ENCODE measurements around the gene TRAPPC5. TPM values are rescaled to one million over a fixed set of nuclear protein-coding genes. Genes with fewer than 3 reads are reported as not detected.

TRAPPC5 gene
- polyA plus RNA-seq, 1 donor = 36.6 TPM

DNA sequence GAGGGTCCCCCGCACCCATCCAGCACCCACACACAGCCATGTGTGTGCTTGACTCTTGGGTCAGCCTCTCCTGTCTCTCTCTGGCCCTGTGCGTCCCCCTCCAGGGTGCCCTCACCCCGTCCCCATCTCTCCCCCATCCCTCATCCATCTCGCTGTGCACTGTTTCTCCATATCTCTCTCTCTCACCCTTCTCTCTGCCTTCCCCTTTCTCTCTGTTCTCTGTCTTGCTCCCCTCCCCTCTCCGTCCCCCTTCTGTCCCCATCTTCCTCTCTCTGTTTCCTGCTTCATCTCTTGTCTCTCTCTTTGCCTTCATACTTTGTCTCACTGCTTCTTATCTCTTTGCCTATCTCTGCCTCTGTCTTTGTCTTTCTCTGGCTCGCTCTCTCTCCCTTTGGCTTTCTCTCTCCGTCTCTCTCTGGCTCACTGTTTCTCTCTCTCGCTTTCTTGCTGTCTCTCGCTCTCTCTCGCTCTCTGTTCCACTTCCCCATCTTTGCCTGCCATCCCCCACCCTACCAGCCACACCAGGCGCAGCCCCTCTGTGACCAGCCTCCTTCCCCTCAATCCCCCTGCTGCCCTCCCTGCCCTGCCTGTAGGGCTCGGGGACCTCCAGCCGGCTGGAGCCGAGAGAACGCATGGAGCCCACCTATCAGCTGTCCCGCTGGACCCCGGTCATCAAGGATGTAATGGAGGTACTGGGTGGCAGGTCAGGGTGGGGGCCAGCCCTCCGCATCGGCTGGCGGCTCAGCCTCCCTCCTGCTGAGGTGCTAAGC is 34.8 kb upstream of the TRAPPC5 start:
- no peak for DNase-seq (ENCODE audit: low read depth)

DNA sequence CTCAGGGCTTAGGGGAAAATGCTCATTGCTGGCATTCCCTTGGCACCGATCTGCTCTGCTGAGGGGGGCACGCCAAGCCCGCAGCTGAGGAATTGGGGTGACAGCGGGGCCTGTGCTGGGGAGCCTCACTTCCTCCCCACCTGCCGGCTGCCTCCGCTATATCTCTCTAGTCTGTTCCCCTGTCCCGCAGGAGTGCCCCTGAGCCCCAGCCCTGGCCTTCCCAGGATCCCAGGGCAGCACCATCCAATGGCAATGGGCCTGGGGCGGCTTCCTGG is 34.3 kb upstream of the TRAPPC5 start:
- no peak for DNase-seq (ENCODE audit: low read depth)

DNA sequence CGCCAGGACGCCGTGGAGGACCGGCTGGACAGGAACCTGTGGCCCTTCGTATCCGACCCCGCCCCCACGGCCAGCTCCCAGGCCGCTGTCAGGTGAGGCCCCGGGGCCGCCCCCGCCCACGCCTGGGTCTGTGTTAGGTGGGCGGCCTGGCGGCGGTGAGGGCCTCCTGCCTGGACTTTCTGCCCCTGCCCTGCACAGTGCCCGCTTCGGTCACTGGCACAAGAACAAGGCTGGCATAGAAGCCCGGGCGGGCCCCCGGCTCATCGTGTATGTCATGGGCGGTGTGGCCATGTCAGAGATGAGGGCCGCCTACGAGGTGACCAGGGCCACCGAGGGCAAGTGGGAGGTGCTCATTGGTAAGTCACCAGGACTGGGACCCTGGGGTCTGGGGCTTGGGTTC is 33.5 kb upstream of the TRAPPC5 start:
- no peak for DNase-seq (ENCODE audit: low read depth)

DNA sequence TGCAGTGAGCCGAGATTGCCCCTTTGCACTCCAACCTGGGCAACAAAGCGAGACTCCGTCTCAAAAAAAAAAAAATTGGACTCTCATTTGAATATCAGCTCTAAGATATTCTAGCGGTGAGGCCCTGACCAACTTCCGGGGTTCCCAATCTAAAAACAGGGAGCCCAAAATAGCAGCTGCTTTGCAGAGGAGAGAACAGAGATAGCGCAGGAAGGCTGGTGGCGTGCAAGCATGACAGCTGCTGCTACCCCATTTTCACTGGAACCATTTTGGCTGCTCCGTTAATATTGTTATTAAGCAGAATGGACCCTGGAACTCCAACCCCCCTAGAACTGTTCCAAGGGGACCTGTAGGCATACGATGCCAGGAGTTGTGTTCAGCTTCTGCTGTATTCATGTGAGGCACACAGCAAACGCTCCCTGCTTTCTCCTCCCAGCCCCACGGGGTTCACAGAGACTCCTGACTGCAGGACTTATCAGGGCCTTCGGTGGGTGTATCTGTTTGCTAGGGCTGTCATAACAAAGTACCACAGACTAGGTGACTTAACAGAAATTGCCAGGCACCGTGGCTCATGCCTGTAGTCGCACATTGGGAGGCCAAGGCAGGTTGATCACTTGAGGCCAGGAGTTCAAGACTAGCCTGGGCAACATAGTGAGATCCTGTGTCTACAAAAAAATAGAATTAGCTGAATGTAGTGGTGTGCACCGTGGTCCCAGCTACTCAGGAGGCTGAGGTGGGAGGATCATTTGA is 32.2 kb upstream of the TRAPPC5 start:
- DNase-seq (ENCODE audit: low read depth) = no peak

DNA sequence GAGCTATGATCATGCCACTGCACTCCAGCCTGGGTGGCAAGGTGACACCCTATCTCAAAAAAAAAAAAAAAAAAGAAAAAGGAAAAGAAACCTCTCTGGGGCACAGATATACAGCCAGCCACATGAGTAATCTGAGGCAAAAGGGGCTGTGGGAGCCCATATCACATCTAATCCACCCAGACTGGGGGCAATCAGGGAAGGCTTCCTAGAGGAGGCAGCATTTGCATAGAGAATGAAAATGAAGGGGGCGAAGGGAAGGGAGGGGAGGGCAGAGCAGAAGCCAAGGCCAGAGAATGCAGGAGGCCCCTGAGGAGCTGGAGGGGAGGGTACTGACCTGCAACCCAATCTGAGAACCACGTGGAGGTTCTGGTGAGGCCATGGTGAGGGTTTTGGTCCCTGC is 30.5 kb upstream of the TRAPPC5 start:
- DNase-seq (ENCODE audit: low read depth) = no peak

DNA sequence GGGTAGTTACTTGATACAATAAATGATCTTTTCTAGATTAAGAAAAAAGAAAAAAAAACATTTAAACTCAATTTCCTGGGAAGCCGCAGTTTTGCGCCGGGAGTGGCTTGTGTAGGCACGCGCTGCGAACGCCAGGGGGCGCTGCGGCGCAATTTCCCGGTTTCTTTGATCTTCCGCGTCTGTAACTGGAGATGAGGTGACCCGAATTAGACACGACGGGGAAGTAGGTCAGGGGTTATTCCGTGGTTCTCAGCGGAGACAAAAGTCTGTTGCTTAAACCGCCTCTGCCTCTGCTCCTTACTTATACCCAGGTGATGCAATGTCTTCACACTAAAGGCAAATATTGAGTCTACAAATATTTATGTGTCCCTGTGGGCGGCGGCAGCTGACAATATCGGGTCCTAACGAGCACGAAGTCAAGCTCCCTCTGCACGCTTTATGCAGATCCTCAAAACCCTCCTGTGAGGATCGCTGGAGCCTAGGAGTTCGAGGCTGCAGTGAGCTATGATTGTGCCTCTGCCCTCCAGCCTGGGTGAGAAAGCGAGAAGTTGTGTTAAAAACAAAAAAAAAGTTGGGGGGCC is 28.5 kb upstream of the TRAPPC5 start:
- DNase-seq (ENCODE audit: low read depth) = peak; percentile 52

DNA sequence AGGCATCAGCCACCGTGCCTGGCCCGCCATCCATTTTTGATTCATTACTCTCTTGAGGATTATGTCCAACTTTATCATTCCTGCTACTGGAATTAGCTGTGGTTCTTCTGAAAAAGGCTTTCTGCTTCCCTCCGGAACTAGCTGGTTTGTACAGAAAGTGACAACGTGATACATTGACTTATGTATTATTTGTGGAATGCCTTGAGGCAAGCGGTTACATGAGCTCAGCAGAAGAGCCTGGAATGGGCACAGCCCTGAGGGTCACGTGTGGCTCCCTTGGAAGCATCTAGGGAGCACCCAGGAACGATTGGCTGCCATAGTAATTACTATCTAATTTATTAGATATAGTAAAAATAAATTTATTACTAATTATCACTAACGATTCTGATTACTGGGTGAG is 26.2 kb upstream of the TRAPPC5 start:
- DNase-seq (ENCODE audit: low read depth) = no peak

DNA sequence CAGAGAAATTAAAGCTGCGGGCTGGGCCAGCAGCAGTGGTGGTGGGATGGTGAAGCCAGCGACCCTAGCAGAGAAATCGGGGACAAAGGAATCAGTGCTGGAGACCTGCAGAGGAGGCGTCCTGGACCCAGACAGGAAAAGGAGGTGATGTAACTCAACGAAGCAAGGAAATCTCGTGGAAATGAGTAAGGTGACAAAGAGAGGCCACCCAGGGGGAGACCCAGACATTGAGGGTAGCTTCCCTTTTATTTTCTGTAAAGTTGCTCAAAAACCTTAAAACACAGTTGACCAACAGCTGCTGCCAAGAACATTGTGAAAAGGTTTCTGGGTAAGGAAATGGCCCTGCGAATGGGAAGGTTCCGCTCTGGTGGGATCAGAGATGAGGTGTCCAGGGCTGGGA is 25.1 kb upstream of the TRAPPC5 start:
- DNase-seq (ENCODE audit: low read depth) = no peak

DNA sequence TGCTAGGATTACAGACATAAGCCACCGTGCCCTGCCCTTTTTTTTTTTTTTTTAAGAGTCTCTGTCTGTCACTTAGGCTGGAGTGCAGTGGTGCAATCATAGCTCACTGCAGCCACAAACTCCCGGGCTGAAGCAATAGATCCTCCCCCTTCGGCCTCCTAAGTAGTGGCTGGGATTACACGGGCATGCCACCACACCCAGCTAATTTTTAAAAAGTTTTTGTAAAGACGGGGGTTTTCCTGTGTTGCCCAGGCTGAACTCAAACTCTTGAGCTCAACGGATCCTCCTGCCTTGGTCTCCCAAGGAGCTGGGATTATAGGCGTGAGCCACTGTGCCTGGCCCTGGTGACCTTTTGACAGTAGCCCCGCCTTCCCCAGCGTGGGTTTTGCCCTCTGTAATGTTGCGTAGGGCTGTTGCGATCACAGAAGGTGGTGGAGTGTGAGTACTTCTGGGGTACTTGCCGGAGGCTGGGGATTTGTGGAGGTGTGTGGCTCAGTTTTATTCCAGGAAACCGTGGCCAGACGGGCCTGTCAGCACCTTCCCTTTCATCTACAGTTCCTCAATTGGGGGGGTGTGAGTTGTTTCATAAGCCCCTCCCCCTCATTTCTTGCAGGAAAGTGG is 23.4 kb upstream of the TRAPPC5 start:
- DNase-seq (ENCODE audit: low read depth) = no peak

DNA sequence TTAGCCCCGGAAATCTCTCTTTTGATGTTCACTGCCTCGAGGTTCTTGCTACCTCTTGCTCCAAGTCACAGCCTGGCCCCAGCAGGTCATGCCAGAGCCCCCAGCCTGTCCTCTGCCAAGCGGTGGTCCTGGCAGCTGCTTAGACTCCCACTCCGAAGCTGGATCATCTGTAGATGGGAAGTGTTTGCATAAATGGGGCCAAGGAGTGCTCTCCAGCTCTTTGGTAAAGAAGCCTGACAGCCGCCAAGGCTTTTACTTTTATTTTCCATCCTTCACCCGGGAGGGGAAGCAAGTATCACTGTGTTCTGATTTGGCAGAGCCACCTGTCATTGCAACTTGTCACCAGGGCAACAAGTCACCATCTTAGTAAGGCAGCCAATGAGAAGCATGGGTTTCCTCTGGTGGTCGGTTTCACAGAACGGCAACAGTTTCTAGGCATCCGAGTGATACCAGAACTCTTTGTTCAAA is 22.4 kb upstream of the TRAPPC5 start:
- no peak for DNase-seq (ENCODE audit: low read depth)

DNA sequence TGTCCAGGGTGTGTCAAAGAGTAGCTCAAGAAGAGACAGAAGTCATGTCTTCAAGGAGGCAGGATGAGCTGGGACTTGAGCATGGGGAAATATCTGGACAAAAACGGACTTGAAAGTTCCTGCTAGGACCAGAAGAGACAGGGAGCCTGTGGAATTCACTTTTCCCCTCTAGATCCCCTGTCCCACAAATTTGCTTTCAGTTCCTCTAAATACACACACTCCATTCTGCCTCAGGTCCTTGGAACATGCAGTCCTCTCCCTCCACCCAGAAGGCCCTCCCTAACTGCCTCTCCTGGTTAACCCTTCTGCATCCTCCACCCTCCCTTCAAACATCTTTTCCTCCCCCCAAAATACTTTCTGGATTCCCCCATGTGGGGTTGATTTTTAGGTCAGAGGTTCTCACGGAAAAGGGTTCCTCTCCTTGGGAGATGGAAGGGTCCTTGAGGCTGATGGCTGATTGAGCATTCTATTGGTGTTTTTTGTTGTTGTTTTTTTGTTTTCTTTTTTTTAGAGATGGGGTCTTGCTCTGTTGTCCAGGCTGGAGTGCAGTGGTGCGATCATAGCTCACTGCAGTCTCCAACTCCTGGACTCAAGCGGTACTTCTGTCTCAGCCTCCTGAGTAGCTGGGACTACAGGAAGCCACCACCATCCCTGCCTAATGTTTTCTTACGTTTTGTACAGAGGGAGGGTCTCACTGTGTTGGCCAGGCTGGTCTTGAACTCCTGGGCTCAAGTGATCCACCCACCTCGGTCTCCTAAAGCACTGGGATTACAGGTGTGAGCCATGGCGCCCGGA is 18.7 kb upstream of the TRAPPC5 start:
- no peak for DNase-seq (ENCODE audit: low read depth)

DNA sequence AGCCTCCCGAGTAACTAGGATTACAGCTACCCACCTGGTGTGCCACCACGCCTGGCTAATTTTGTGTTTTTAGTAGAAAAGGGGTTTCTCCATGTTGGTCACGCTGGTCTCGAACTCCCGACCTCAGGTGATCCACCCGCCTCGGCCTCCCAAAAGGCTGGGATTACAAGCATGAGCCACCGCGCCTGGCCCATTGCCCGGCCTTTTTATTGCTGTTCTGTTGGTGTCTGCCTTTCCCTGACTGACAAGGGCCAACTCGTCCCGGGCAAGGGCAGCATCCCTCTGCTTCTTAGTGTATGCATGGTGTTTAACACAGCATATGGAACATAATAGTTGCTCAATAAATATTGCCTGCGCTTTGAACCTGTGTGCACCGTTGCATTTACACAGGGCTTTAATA is 18.0 kb upstream of the TRAPPC5 start:
- no peak for DNase-seq (ENCODE audit: low read depth)

DNA sequence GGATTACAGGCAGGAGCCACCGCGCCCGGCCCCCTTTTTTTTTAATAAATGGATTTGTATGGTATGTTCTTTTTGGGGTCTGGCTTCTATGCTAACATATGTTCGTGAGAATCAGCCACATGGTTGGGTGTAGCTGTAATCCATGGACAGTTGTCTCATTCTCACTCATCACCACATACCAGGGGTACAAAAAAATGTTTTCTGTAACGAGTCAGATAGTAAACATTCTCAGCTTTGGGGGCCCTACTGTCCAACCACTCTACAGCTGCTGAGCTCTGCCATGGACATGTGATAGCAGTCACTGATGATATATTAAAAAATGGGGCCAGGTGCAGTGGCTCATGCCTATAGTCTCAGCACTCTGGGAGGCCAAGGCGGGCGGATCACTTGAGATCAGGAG is 16.9 kb upstream of the TRAPPC5 start:
- DNase-seq (ENCODE audit: low read depth) = no peak

DNA sequence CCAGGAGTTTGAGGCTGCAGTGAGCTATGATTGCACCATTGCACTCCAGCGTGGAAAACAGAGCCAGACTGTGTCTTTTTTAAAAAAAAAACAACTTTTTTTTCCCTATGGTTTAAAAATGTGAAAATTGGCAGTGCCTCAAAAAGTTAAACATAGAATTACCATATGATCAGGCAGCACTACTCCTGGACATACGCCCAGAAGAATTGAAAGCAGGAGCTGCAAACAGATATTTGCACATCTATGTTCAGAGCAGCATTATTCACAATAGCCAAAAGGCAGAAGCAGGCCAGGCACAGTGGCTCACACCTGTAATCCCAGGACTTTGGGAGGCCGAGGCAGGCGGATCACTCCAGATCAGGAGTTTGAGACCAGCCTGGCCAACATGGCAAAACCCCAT is 15.6 kb upstream of the TRAPPC5 start:
- peak; percentile 83 for DNase-seq (ENCODE audit: low read depth)

DNA sequence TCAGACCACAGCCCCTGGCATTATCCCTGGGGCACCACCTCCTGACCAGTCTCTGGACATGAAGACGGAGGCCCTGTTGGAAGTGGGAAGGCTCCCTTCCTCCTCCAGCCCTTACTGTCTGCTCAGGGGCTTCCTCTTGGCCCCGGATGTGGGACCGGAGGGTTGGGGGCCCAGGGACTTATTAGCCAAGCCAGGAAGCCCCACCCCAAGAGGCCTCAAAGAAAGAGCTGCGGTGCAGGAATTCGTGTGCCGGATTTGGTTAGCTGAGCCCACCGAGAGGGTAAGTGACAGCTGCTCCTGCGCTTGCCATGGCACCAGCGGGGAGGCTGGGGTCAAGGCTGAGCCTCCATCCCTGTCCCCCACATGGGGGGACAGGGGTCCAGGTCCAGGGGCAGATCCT is 11.8 kb upstream of the TRAPPC5 start, which contains the start of gene RETN:
TSS of gene RETN (plus strand) at position 208 of the 400 bp plus-strand sequence. CDS start 278 bp downstream, outside the sequence.
- DNase-seq (ENCODE audit: low read depth) = no peak

DNA sequence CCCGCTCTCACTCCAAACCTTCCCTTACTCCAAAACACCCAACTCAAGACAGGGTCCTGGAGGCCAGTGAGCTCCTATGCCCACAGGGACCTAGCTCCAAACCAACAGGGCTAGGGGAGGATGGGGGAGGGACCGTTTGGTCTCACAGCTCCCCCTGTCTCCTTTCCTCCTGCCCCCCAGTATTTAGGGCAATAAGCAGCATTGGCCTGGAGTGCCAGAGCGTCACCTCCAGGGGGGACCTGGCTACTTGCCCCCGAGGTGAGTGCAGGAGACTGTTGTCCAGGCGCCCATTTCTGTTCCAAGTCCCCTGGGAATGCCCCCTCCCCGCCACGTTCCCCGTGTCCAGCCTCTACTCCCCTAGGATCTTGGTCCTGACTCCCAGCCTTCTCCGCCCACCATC is 11.0 kb upstream of the TRAPPC5 start:
- DNase-seq (ENCODE audit: low read depth) = no peak

DNA sequence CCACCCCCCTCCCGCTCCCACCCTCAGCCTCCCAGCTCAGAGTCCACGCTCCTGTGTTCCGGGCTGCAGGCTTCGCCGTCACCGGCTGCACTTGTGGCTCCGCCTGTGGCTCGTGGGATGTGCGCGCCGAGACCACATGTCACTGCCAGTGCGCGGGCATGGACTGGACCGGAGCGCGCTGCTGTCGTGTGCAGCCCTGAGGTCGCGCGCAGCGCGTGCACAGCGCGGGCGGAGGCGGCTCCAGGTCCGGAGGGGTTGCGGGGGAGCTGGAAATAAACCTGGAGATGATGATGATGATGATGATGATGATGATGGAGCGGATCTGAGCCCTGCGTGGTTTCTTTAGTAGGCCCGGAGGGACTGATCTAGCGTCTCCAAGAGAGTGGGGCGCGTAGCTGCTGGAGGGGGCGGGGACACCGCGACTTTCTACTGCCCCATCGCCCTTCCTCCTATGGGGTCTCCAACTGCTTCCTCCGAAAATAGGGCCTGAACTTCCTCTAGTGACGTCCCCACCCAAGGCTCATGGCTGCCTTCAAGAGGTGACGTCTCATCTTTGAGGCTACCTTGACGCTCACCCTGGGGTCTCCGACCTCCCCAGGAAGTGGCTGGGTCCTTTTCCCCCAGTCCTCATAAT is 10.4 kb upstream of the TRAPPC5 start:
- DNase-seq (ENCODE audit: low read depth) = no peak

DNA sequence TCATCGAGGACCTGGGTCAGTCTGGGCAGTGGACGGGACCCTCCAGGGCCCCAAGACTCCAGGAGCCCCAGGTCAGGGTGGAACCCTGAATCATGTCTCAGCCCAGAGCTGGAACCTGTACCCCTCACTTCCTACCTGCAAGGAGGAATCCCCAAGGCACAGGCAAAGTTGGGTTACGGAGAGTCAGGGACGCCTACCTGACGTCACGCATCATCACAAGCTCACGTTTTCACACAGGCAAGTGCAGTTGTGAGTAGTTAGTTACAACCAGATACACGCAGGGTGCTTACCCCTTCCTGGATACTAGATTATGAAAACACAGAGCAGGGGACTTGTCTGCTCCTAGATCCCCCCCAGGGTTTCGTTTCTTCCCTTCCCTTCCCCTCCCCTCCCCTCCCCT is 9.8 kb upstream of the TRAPPC5 start:
- no peak for DNase-seq (ENCODE audit: low read depth)

DNA sequence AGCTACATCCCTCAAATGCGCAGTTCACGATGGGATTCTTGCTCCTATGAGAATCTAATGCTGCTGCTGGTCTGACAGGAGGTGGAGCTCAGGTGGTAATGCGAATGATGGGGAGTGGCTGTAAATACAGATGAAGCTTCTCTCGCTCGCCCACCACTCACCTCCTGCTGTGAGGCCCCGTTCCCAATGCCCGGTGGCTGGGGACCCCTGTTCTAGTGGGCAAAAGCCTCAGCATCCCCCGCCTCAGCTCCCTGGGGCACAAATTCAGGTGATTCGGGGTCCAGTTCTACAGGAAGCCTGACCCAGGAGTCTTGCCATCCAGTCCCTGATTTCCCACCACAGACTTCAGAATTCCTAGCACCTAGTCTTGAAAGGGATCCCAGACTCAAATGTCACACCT is 8.1 kb upstream of the TRAPPC5 start:
- DNase-seq (ENCODE audit: low read depth) = no peak

DNA sequence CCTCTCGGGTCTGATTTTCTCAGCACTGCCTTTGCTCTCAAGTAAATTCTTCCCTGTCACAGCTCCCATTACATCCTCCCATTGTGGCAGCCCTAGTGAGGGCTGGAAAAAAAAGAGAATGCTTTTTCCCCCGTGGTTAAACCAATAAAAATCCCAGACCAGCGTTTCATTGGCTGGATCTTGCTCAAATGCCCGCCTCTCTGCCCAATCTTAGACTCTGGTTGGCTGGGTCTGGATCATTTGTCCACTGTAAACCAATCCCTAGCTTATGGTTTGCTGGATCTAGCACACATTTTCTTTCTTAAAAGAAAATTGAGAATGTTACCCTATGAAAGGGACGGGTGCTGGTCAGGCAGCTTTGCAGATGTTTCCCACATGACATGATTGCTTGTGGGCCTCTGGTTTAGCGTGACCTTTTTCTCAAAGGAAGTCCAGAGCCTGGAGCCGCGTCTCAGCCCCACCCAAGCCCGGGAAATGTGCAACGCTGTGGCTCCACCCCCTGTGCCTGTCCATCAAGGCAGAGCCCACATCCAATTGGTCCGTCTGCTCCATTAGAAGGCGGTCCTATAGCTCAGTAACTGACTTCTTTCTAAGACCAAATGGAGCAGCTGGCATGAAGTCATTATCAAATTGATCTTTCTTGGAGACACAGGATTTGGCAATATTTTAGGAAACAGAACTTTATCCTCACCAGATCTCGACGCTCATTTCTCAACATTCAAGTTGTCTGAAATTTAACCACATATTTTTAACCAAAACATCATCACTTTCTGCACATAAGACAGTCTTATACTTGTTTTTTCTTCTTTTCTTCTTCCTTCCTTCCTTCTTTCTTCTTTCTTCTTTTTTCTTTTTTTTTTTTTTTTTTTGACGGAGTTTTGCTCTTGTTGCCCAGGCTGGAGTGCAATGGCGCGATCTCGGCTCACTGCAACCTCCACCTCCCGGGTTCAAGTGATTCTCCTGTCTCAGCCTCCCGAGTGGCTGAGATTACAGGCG is 6.3 kb upstream of the TRAPPC5 start:
- no peak for DNase-seq (ENCODE audit: low read depth)

All from forelimb muscle (tissue), 1 donor.